Stomach (tissue), 4 donors: ENCODE measurements around the gene CDKL4.

ENCODE experiments used
- EP300 ChIP-seq: sonication (generic); formaldehyde crosslinking; IDR thresholded peaks from one replicate; pipeline ENCODE4 v1.6.1; 2017; ENCODE audit warnings: antibody characterized with exemption
- POLR2A ChIP-seq, 4 donors: fragments of 450-650 bp; IDR thresholded peaks; one replicate each; pipeline ENCODE4 v1.6.1; 2016; ENCODE audit warnings: antibody characterized with exemption in 4 of 4, control low read depth in 2 of 4, mild to moderate bottlenecking in 1 of 4, moderate library complexity in 1 of 4

DNA sequence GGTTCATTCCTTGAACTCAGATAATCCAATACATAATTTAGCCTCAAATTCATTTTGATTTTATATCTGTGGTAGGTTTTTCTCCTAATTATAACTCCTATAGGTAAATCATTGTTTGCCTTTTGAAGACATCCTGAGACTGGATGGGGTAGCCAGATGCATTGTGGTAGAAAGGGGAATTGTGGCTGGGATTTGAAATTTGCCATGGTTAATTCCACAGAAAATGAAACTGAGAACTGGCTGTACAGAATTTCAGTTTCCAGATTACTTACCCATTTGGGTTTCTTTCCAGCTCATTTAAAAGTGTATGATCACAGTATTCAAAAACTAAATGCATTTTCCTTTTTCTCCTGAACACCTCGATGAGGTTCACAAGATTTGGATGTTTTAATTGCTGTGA, 18.2 kb downstream of the CDKL4 start:
- TF ChIP-seq EP300 = no peak
- no peak for TF ChIP-seq POLR2A (IDR thresholded peaks at IDR 0.05)
